RWPE1 (cell line): ENCODE results near the gene KRT35.

ENCODE experiments used
- CTCF ChIA-PET: fragments of 350-600 bp; sonication (Branson Sonifier 250); formaldehyde crosslinking; extraction: SDS; loops from one replicate; lab custom pipeline; 2021; lab: Yijun Ruan, JAX
- POLR2A ChIA-PET: fragments of 400-600 bp; formaldehyde crosslinking; extraction: SDS; loops from one replicate; lab custom pipeline; 2020; ENCODE audit warnings: antibody characterized with exemption; ENCODE audit not compliant: low non-redundant PET; lab: Yijun Ruan, JAX
- DNase-seq: peaks from one replicate; pipeline ENCODE4 v3.0.0; 2012; ENCODE audit warnings: low spot score
- H3K27ac ChIP-seq: fragments of 450-650 bp; 2 replicates; pipeline ENCODE4 v1.5.1; 2017
- TF ChIP-seq, protein P1 (sequence below): fragments of 450-650 bp; conservative IDR thresholded peaks from 2 replicates; pipeline ENCODE4 v1.5.1; 2017; ENCODE audit warnings: low read depth, mild to moderate bottlenecking

The KRT35 gene

DNA sequence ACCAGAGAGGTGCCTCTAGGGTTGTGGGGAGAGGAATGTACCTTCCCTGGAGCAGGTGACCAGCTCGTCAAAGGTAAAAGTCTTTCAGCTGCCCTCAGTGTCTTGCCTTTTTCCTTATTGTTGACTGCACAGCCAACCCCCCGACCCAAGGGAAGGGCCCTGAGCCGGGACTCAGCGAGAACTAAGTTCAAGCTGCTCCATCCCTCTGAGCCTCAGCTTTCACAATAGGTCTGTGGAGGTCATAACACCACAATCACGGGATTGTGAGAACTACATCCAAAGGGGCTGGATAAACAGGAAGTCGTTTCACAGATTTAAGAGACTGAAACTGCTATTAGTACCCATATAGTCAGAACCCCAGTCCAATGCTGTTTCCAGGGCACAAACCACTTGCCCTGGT, 11.4 kb upstream of the KRT35 start:
- CTCF ChIA-PET: interaction anchor here (0.7 kb wide), 1 partner anchor 171 kb away, joined by 3 read pairs; no protein-coding TSS in a partner anchor
- H3K27ac ChIP-seq: no peak overlapping the region
- DNase-seq: no peak
- TF ChIP-seq, protein P1, sequence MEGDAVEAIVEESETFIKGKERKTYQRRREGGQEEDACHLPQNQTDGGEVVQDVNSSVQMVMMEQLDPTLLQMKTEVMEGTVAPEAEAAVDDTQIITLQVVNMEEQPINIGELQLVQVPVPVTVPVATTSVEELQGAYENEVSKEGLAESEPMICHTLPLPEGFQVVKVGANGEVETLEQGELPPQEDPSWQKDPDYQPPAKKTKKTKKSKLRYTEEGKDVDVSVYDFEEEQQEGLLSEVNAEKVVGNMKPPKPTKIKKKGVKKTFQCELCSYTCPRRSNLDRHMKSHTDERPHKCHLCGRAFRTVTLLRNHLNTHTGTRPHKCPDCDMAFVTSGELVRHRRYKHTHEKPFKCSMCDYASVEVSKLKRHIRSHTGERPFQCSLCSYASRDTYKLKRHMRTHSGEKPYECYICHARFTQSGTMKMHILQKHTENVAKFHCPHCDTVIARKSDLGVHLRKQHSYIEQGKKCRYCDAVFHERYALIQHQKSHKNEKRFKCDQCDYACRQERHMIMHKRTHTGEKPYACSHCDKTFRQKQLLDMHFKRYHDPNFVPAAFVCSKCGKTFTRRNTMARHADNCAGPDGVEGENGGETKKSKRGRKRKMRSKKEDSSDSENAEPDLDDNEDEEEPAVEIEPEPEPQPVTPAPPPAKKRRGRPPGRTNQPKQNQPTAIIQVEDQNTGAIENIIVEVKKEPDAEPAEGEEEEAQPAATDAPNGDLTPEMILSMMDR: no peak
- POLR2A ChIA-PET: no interaction called here

DNA sequence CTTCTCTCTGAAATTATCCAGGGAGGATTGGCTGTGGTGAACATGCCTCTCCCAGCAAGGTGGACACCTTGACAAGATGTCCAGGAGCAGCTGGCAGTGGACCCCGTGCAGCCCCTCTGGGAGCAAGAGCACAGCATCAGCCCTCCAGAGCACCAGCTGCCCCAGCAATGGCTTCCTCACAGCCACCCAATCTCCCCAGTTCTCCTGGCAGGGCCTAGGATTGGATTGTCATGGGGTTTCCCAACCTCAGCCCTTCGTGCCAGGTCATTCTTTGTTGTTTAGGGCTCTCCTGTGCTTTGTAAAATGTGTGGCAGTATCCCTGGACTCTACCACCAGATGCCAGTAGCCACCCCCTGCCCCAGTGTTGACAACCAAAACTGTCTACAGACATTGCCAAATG, 10.5 kb upstream of the KRT35 start:
- H3K27ac ChIP-seq: no peak overlapping the region
- CTCF ChIA-PET: no interaction called here
- POLR2A ChIA-PET: no interaction called here
- no peak for DNase-seq
- TF ChIP-seq, protein P1: no peak

DNA sequence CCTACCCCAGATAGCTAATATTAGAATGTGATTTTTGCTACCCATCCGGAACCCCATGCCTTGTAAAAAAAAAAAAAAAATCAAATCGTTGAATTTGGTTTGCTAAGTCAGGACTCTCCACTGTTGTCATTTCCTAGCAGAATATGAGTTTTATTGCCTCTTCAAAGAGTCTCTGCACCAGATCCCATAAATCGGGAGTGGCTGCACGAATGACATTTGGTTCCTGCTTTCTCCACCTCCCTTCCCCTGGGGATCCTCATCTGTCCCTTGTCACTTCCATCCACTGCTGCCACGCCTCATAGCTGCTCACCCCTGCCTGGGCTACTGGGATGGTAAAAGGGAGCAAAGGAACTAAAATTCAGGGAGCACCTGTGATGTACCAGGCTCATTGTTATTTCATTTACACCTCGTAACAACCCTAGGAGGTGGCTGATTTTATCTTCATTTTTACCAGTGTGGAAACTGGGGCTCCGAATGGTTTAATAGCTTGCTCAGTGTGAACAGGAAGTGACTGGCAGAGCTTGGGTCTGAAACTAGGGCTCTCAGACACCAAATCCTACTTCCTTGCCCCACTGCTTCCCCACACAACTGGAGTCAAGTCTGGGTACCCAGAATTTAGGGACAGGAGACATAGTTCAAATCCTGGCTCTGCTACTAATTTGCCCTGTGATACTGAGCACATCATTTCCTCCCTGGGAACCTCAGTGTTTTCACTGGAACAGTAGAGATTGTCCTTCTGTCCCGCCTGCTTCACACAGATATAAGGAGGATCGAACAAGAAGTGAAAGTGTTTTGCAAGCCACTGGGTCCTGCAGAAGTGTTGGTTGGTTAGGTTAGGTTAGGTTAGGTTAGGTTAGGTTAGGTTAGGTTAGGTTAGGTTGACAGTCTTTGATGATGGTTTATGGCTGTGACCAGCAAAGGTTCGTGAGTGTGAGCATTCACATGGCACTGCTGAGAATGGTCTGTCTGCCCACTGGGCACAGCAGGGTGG, 9.3 kb upstream of the KRT35 start:
- ChIA-PET CTCF (interaction anchor here (0.6 to 1.5 kb wide), 2 partner anchors 59 to 168 kb away, joined by 3 to 4 read pairs; no protein-coding TSS in a partner anchor), POLR2A (no interaction called here)
- DNase-seq: no peak
- TF ChIP-seq, protein P1: no peak
- no peak overlapping the region for H3K27ac ChIP-seq

- TF ChIP-seq, protein P1: no peak
- CTCF ChIA-PET: interaction anchor here (1.5 kb wide), 1 partner anchor 59 kb away, joined by 4 read pairs; no protein-coding TSS in a partner anchor
- POLR2A ChIA-PET: no interaction called here
- H3K27ac ChIP-seq: no peak within 1 kb of the TSS
- no peak for DNase-seq
Observed at GRCh38 chr17:41489531-41489930, 8.6 kb upstream of the KRT35 start, which contains the start of gene KRT36. Gene KRT36, minus strand, starts transcription at chr17:41489910. Its CDS starts 46 bp downstream, at chr17:41489864.

- ChIA-PET CTCF (interaction anchor here (0.7 to 1.6 kb wide), 3 partner anchors 14 to 164 kb away, joined by 3 read pairs; no protein-coding TSS in a partner anchor), POLR2A (no interaction called here)
- no peak for DNase-seq
- TF ChIP-seq, protein P1: no peak; the same call in 1 of the 2 replicates
- no peak overlapping the region for H3K27ac ChIP-seq
Observed at GRCh38 chr17:41486809-41487530, 6.0 kb upstream of the KRT35 start.

GRCh38 chr17:41486316-41486715, 5.4 kb upstream of the KRT35 start:
- TF ChIP-seq, protein P1: no peak
- no peak overlapping the region for H3K27ac ChIP-seq
- no peak for DNase-seq
- ChIA-PET POLR2A (no interaction called here), CTCF (interaction anchor here (0.7 to 1.6 kb wide), 2 partner anchors 15 to 63 kb away, joined by 3 read pairs; no protein-coding TSS in a partner anchor)
